Naive thymus-derived CD4-positive, alpha-beta T cell (primary cell): Measurements from ENCODE around the gene SQOR. TPM values are rescaled to one million over a fixed set of nuclear protein-coding genes. Genes with fewer than 3 reads are reported as not detected.
A peak's percentile ranks its signal among the peaks of the same experiment; 100 is the strongest.

ENCODE experiments used
- ATAC-seq: fragments of 150-1000 bp; cut with Tn5 transposase; 2 replicates; pipeline ENCODE4 v1.10.0; 2021; ENCODE audit warnings: mild to moderate bottlenecking, moderate library complexity
- CTCF ChIA-PET: fragments of 350-600 bp; sonication (Branson Sonifier 250); formaldehyde crosslinking; loops from one replicate; lab custom pipeline; 2021; ENCODE audit warnings: antibody characterized with exemption; lab: Charles Lee
- POLR2A ChIA-PET: fragments of 350-600 bp; sonication (Branson Sonifier 250); formaldehyde crosslinking; loops from one replicate; lab custom pipeline; 2021; ENCODE audit warnings: antibody characterized with exemption, inconsistent platforms; lab: Charles Lee
- DNase-seq, 9 donors: peaks; one replicate each; pipeline versions ENCODE4 v3.0.0 to v3.0.0-alpha.2; 2020 to 2022; ENCODE audit warnings: mixed read lengths in 1 of 9
- H3K27ac ChIP-seq: one replicate; pipeline ENCODE4 v1.7.0; 2013; ENCODE audit warnings: mild to moderate bottlenecking, low read depth, low read length, moderate library complexity
- H3K27me3 ChIP-seq, 2 donors: one replicate each; pipeline ENCODE4 v1.7.0; 2013; ENCODE audit warnings: low read length in 2 of 2, mild to moderate bottlenecking in 2 of 2, moderate library complexity in 2 of 2; ENCODE audit not compliant: control insufficient read depth in 2 of 2, insufficient read depth in 2 of 2
- H3K36me3 ChIP-seq, 3 experiments: 1 replicate in 2 of 3; 2 replicates in 1 of 3; pipeline ENCODE4 v1.7.0; 2013; ENCODE audit warnings: low read length in 3 of 3, mild to moderate bottlenecking in 3 of 3, moderate library complexity in 1 of 3; ENCODE audit not compliant: insufficient read depth in 3 of 3, control insufficient read depth in 2 of 3
- H3K4me1 ChIP-seq, 2 donors: one replicate each; pipeline ENCODE4 v1.7.0; 2013; ENCODE audit warnings: low read length in 2 of 2, mild to moderate bottlenecking in 2 of 2, moderate library complexity in 1 of 2; ENCODE audit not compliant: control insufficient read depth in 2 of 2, insufficient read depth in 2 of 2
- H3K4me3 ChIP-seq: 2 replicates; pipeline ENCODE4 v1.7.0; 2013; ENCODE audit warnings: mild to moderate bottlenecking, low read length
- H3K9me3 ChIP-seq, 3 experiments: 1 replicate in 2 of 3; 2 replicates in 1 of 3; pipeline ENCODE4 v1.7.0; 2013; ENCODE audit warnings: low read length in 3 of 3; ENCODE audit not compliant: control insufficient read depth in 2 of 3
- H3K27ac Mint-ChIP-seq, 9 donors: one replicate each; pipeline ENCODE4 v1.8.0; 2020 to 2022; ENCODE audit warnings: mixed read lengths in 9 of 9, mild to moderate bottlenecking in 8 of 9, moderate library complexity in 5 of 9, inconsistent platforms in 2 of 9
- H3K27me3 Mint-ChIP-seq, 5 donors: one replicate each; pipeline ENCODE4 v1.8.0; 2021 to 2022; ENCODE audit warnings: mixed read lengths in 5 of 5, mild to moderate bottlenecking in 1 of 5
- H3K36me3 Mint-ChIP-seq, 5 donors: one replicate each; pipeline ENCODE4 v1.8.0; 2020 to 2022; ENCODE audit warnings: mixed read lengths in 5 of 5, mild to moderate bottlenecking in 3 of 5, inconsistent platforms in 1 of 5
- H3K4me1 Mint-ChIP-seq, 7 donors: one replicate each; pipeline ENCODE4 v1.8.0; 2020 to 2022; ENCODE audit warnings: mixed read lengths in 7 of 7, mild to moderate bottlenecking in 3 of 7, inconsistent platforms in 1 of 7
- H3K4me3 Mint-ChIP-seq, 10 donors: one replicate each; pipeline ENCODE4 v1.8.0; 2020 to 2022; ENCODE audit warnings: mild to moderate bottlenecking in 10 of 10, mixed read lengths in 10 of 10, moderate library complexity in 6 of 10, inconsistent platforms in 2 of 10
- H3K9me3 Mint-ChIP-seq, 11 donors: one replicate each; pipeline ENCODE4 v1.8.0; 2020 to 2022; ENCODE audit warnings: mixed read lengths in 11 of 11, mild to moderate bottlenecking in 4 of 11, inconsistent platforms in 1 of 11, moderate library complexity in 1 of 11
- intact Hi-C, 2 donors: fragments of 100-400 bp; cut with micrococcal nuclease; formaldehyde crosslinking; loops; one replicate each; pipeline ENCODE4 v1.15.1; 2023
- polyA plus RNA-seq, 2 donors: library from polyadenylated mRNA; unstranded; fragments of 300-500 nt; fragmentation: Illumina TruSeq; gene quantifications; one replicate each; pipeline ENCODE4 v1.2.3, GENCODE V29; 2021
- total RNA-seq, 6 experiments: library from RNA in 5 of 6; stranded (reverse) in 5 of 6; gene quantifications; 1 replicate in 5 of 6; 2 replicates in 1 of 6; pipeline ENCODE4 v1.2.3 and lab custom pipeline; 2021 to 2026

SQOR gene
- total and polyA plus RNA-seq, 7 experiments from 2014 or later: 20.6 to 115 (median 45.1) TPM

DNA sequence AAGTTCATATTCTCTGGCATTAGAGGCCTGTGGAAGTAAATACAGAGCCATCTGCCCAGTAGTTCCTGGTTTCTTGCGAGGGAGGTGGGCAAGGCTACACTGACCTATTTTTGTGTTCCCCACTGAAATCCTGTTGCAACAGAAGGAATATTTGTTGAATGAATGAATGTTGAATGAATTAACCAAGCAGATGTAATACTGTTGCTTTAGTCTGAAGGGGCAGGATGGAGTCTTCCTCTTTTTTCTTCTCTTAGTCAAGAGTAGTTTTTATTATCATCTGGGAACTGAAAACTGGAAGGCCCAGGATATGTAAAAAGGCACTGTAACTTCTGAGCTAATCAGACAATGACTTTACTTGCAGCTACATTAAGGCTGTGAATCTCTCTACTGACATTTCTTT lies 30.5 kb upstream of the SQOR start:
- Mint-ChIP-seq H3K9me3 (peaks cover 0 to 1% (median 0%) of the 10 kb centered on the region in 11 donors), H3K36me3 (peaks cover 0 to 17% (median 5%) of the 10 kb centered on the region in 5 donors), H3K4me1 (peaks cover 4 to 27% (median 12%) of the 10 kb centered on the region in 7 donors), H3K4me3 (no peak overlapping the region), H3K27me3 (no peaks in the 10 kb centered on the region), H3K27ac (peak overlapping the region in 6 of 9 donors; percentile 2 to 73 (median 16))
- POLR2A ChIA-PET: no interaction called here
- no peak overlapping the region for H3K4me3 ChIP-seq
- H3K27me3 ChIP-seq: no peaks in the 10 kb centered on the region
- ATAC-seq: peak; percentile 24
- peaks cover 0 to 21% (median 10%) of the 10 kb centered on the region in 3 experiments for H3K36me3 ChIP-seq
- intact Hi-C loops: no loop called here
- no peak for DNase-seq
- no peaks in the 10 kb centered on the region for H3K4me1 ChIP-seq
- no peaks in the 10 kb centered on the region for H3K9me3 ChIP-seq
- H3K27ac ChIP-seq: no peak overlapping the region
- CTCF ChIA-PET: no interaction called here

DNA sequence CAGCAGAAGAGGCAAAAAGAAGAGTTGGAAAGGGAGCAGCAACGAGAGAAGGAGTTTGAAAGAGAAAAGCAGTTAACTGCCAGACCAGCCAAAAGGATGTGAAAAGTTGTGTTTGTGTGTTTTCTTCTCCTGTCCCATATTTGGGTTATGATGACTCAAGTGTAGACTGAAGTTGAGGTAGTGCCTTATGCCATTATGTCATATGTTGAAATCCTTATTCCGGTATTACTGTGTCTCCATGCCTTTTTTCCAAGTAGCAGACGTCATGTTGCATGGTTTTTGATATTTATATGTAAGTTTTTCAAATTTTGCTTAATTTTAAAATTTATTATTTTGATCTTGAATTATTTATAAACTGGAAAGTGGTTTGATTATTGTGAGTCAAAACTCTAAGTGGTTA lies 28.4 kb upstream of the SQOR start:
- Mint-ChIP-seq H3K4me1 (peaks cover 4 to 20% (median 9%) of the 10 kb centered on the region in 7 donors), H3K36me3 (peaks cover 0 to 18% (median 9%) of the 10 kb centered on the region in 5 donors), H3K9me3 (peaks cover 0 to 1% (median 0%) of the 10 kb centered on the region in 11 donors), H3K4me3 (no peak overlapping the region), H3K27me3 (no peaks in the 10 kb centered on the region), H3K27ac (no peak overlapping the region)
- CTCF ChIA-PET: no interaction called here
- no peak overlapping the region for H3K4me3 ChIP-seq
- DNase-seq: no peak
- POLR2A ChIA-PET: no interaction called here
- H3K9me3 ChIP-seq: no peaks in the 10 kb centered on the region
- H3K27ac ChIP-seq: no peak overlapping the region
- no peaks in the 10 kb centered on the region for H3K27me3 ChIP-seq
- no peak for ATAC-seq
- intact Hi-C loops: no loop called here
- H3K36me3 ChIP-seq: peaks cover 0 to 25% (median 10%) of the 10 kb centered on the region in 3 experiments
- no peaks in the 10 kb centered on the region for H3K4me1 ChIP-seq

DNA sequence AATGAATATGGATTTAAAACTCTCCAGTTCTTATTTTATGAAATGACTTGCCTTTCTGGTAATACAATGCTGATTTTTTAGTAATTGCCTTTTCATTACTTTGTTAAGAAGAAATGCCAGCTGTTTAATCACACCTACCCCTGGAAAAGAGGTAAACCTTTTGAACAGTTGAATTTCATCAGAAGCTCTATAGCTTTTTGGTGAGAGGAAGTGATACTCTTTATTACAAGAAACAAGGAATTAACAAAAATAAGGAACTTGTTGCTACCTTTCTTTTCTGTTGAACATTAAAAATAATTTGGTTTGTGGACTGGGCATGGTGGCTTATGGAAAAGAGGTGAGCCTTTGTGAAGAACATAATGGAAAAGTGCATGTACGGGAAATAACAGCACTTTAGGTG lies 28.0 kb upstream of the SQOR start:
- ChIA-PET CTCF (no interaction called here), POLR2A (interaction anchor here (1.4 kb wide), 1 partner anchor 19 kb away, joined by 4 read pairs; the partner anchor contains the start of gene BLOC1S6)
- no peak overlapping the region for H3K4me3 Mint-ChIP-seq
- peaks cover 0 to 1% (median 0%) of the 10 kb centered on the region in 11 donors for H3K9me3 Mint-ChIP-seq
- H3K27me3 Mint-ChIP-seq: no peaks in the 10 kb centered on the region
- Histone ChIP-seq H3K4me1 (no peaks in the 10 kb centered on the region), H3K27ac (no peak overlapping the region), H3K9me3 (no peaks in the 10 kb centered on the region), H3K4me3 (no peak overlapping the region), H3K27me3 (no peaks in the 10 kb centered on the region), H3K36me3 (peaks cover 0 to 25% (median 10%) of the 10 kb centered on the region in 3 experiments)
- ATAC-seq (no peak), DNase-seq (no peak)
- intact Hi-C loops: no loop called here
- H3K36me3 Mint-ChIP-seq: peaks cover 0 to 18% (median 6%) of the 10 kb centered on the region in 5 donors
- no peak overlapping the region for H3K27ac Mint-ChIP-seq
- H3K4me1 Mint-ChIP-seq: peaks cover 3 to 17% (median 7%) of the 10 kb centered on the region in 7 donors

DNA sequence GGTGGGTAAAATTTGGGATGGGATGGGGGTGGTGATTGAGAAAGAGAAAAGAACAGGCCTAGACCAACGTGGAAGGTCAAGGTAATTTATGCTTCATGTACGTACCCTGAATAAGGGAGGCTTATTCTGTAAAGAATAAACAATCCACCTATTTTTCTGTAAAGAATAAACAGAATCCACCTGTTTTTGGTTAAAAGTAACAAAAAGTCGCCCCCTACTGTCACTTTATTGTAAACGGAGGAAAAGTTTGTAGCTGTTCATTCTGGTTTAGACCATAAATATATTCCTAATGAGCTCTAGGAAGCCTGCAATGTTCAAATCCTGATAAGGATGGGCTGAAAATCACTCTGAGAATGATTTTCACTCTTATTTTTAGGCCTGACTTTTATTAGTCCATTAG lies 23.5 kb upstream of the SQOR start:
- ChIA-PET POLR2A (interaction anchor here (0.5 to 0.6 kb wide), 2 partner anchors 17 to 411 kb away, joined by 3 read pairs; no protein-coding TSS in a partner anchor), CTCF (interaction anchor here (1.0 to 3.4 kb wide), 4 partner anchors 10 to 187 kb away, joined by 3 to 14 read pairs (median 9); partner anchors contain the start of gene BLOC1S6)
- H3K4me3 Mint-ChIP-seq: no peak overlapping the region
- no peaks in the 10 kb centered on the region for H3K9me3 ChIP-seq
- intact Hi-C loops: loop anchor here in 1 of 2 donors (10.0 kb wide), 1 partner anchor 487 kb away; the partner anchor contains the start of genes DUOX1 and DUOXA1
- no peak overlapping the region for H3K4me3 ChIP-seq
- H3K27me3 Mint-ChIP-seq: no peaks in the 10 kb centered on the region
- peaks cover 0 to 11% (median 5%) of the 10 kb centered on the region in 3 experiments for H3K36me3 ChIP-seq
- no peak overlapping the region for H3K27ac ChIP-seq
- H3K27me3 ChIP-seq: no peaks in the 10 kb centered on the region
- H3K36me3 Mint-ChIP-seq: peaks cover 0 to 13% (median 5%) of the 10 kb centered on the region in 5 donors
- no peaks in the 10 kb centered on the region for H3K4me1 ChIP-seq
- H3K9me3 Mint-ChIP-seq: no peaks in the 10 kb centered on the region
- ATAC-seq: no peak
- DNase-seq: peak in 2 of 9 donors; percentile 9 to 11
- H3K27ac Mint-ChIP-seq: peak overlapping the region in 2 of 9 donors; percentile 5 to 7
- H3K4me1 Mint-ChIP-seq: peaks cover 0 to 15% (median 0%) of the 10 kb centered on the region in 7 donors

DNA sequence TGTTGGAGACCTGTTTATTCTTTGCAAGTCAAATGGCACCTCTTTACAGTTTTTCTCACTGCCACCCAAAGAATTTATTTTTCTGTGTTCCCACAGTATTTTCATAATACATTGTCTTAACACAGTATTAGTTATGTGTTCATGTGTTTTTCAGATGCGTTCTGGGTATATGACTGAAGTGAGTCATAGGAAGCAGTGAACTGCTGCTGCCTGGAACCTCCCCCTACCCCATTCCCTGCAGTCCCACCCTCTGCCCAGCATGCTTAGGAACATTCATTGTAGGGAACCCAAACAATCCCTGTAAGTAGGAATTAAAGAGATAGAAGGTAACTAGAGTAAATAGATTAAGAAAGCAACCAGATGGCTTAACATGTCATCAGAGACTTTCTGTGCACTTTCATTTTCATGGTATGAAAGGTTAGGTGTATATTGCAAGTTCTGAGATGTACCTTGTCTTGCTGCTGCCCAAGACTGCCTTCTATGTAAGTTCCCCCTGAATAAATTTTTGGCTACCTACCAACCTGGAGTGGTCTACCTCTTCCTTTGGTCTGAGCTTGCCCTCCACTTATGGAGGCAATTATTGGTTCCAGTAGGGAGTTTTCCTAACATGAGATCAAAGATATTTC lies 21.9 kb upstream of the SQOR start:
- no peak for ATAC-seq
- Histone ChIP-seq H3K27me3 (no peaks in the 10 kb centered on the region), H3K27ac (no peak overlapping the region), H3K4me1 (no peaks in the 10 kb centered on the region), H3K9me3 (no peaks in the 10 kb centered on the region), H3K4me3 (no peak overlapping the region), H3K36me3 (peaks cover 0 to 5% (median 0%) of the 10 kb centered on the region in 3 experiments)
- ChIA-PET CTCF (interaction anchor here (0.7 to 3.4 kb wide), 5 partner anchors 8 to 154 kb away, joined by 3 to 24 read pairs (median 8); partner anchors contain the start of gene BLOC1S6), POLR2A (interaction anchor here (0.6 to 1.3 kb wide), 2 partner anchors 21 to 23 kb away, joined by 3 to 4 read pairs; no protein-coding TSS in a partner anchor)
- H3K27me3 Mint-ChIP-seq: no peaks in the 10 kb centered on the region
- peaks cover 0 to 1% (median 0%) of the 10 kb centered on the region in 11 donors for H3K9me3 Mint-ChIP-seq
- intact Hi-C loops: loop anchor here (2.0 to 10.0 kb wide), 2 partner anchors 22 to 488 kb away; partner anchors contain the start of genes DUOX1 (in 1 of the 2), DUOXA1 (in 1 of the 2) and SQOR (in 1 of the 2)
- H3K36me3 Mint-ChIP-seq: peaks cover 0 to 8% (median 1%) of the 10 kb centered on the region in 5 donors
- peak overlapping the region in 1 of 9 donors; percentile 77 for H3K27ac Mint-ChIP-seq
- peaks cover 0 to 11% (median 0%) of the 10 kb centered on the region in 7 donors for H3K4me1 Mint-ChIP-seq
- DNase-seq: no peak
- peak overlapping the region in 1 of 10 donors; percentile 62 for H3K4me3 Mint-ChIP-seq

DNA sequence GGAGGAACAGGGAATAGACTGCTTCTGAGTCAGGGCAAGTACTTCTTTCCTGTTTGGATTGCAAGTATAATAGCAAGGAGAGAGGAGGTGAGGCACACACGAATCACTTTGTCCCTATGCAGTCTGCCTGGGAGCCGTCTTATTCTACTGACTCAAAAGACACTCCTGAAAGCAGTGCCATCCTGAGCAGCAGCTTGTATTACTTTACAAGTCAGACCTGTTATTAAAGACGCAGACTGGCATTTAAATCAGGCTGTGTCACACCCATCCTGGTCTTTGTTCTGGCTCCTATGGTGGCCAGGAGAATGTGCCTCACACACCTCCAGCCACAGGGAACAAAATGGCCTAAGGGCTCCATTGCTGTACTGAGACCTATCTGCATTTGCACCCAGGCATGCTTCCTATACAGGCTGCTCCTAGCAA lies 17.9 kb upstream of the SQOR start:
- Histone ChIP-seq H3K27me3 (no peaks in the 10 kb centered on the region), H3K36me3 (no peaks in the 10 kb centered on the region), H3K27ac (no peak overlapping the region), H3K4me1 (no peaks in the 10 kb centered on the region), H3K4me3 (no peak overlapping the region), H3K9me3 (no peaks in the 10 kb centered on the region)
- Mint-ChIP-seq H3K27ac (no peak overlapping the region), H3K27me3 (peaks cover 0 to 2% (median 0%) of the 10 kb centered on the region in 5 donors), H3K36me3 (no peaks in the 10 kb centered on the region), H3K4me3 (no peak overlapping the region), H3K9me3 (peaks cover 0 to 1% (median 0%) of the 10 kb centered on the region in 11 donors), H3K4me1 (peaks cover 0 to 11% (median 0%) of the 10 kb centered on the region in 7 donors)
- ATAC-seq (no peak), DNase-seq (no peak)
- ChIA-PET POLR2A (interaction anchor here (0.6 kb wide), 1 partner anchor 56 kb away, joined by 5 read pairs; no protein-coding TSS in a partner anchor), CTCF (interaction anchor here (0.6 to 1.6 kb wide), 3 partner anchors 158 to 1112 kb away, joined by 4 to 5 read pairs (median 4); no protein-coding TSS in a partner anchor)
- intact Hi-C loops: loop anchor here in 1 of 2 donors (10.0 kb wide), 1 partner anchor 492 kb away; the partner anchor contains the start of genes DUOX1 and DUOXA1
